ENCODE results near the gene A2M. TPM values are rescaled to one million over a fixed set of nuclear protein-coding genes. Genes with fewer than 3 reads are reported as not detected.
A peak's percentile ranks its signal among the peaks of the same experiment; 100 is the strongest.

The A2M gene
- total and polyA plus RNA-seq, 2 of the 4 experiments (the other 2 are of a cell fraction), result 1.1 to 3.2 TPM

GRCh38 chr12:9124383-9125031 is 8.8 kb upstream of the A2M start:
- TF ChIP-seq NFE2L2 (IDR thresholded peaks at IDR 0.05; ENCODE audit: low read depth, low read length), result no peak
- TF ChIP-seq, protein P1, sequence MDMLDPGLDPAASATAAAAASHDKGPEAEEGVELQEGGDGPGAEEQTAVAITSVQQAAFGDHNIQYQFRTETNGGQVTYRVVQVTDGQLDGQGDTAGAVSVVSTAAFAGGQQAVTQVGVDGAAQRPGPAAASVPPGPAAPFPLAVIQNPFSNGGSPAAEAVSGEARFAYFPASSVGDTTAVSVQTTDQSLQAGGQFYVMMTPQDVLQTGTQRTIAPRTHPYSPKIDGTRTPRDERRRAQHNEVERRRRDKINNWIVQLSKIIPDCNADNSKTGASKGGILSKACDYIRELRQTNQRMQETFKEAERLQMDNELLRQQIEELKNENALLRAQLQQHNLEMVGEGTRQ (IDR thresholded peaks at IDR 0.05; ENCODE audit: low read depth, low read length), result no peak
- TF ChIP-seq MAFK (IDR thresholded peaks at IDR 0.05; ENCODE audit: low read depth, low read length), result no peak
- TF ChIP-seq SMC3 (IDR thresholded peaks at IDR 0.05; ENCODE audit: low read depth, low read length), result no peak
- no peak for TF ChIP-seq BHLHE40 (IDR thresholded peaks at IDR 0.05; ENCODE audit: low read depth, low read length)
- no peak for TF ChIP-seq FOS (IDR thresholded peaks at IDR 0.05; ENCODE audit: low read depth, low read length)
- TF ChIP-seq, protein P2, sequence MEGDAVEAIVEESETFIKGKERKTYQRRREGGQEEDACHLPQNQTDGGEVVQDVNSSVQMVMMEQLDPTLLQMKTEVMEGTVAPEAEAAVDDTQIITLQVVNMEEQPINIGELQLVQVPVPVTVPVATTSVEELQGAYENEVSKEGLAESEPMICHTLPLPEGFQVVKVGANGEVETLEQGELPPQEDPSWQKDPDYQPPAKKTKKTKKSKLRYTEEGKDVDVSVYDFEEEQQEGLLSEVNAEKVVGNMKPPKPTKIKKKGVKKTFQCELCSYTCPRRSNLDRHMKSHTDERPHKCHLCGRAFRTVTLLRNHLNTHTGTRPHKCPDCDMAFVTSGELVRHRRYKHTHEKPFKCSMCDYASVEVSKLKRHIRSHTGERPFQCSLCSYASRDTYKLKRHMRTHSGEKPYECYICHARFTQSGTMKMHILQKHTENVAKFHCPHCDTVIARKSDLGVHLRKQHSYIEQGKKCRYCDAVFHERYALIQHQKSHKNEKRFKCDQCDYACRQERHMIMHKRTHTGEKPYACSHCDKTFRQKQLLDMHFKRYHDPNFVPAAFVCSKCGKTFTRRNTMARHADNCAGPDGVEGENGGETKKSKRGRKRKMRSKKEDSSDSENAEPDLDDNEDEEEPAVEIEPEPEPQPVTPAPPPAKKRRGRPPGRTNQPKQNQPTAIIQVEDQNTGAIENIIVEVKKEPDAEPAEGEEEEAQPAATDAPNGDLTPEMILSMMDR (conservative IDR thresholded peaks at IDR 0.05; ENCODE audit: low read depth, low read length), result no peak
- TF ChIP-seq MAZ (IDR thresholded peaks at IDR 0.05; ENCODE audit: borderline replicate concordance, low read depth, low read length), result no peak
- TF ChIP-seq, protein P3, sequence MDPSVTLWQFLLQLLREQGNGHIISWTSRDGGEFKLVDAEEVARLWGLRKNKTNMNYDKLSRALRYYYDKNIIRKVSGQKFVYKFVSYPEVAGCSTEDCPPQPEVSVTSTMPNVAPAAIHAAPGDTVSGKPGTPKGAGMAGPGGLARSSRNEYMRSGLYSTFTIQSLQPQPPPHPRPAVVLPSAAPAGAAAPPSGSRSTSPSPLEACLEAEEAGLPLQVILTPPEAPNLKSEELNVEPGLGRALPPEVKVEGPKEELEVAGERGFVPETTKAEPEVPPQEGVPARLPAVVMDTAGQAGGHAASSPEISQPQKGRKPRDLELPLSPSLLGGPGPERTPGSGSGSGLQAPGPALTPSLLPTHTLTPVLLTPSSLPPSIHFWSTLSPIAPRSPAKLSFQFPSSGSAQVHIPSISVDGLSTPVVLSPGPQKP (IDR thresholded peaks at IDR 0.05; ENCODE audit: borderline replicate concordance, low read depth, low read length), result no peak
- TF ChIP-seq POLR2A (IDR thresholded peaks at IDR 0.05; ENCODE audit: low read depth, low read length), result no peak
- TF ChIP-seq CEBPB (IDR thresholded peaks at IDR 0.05; ENCODE audit: low read depth, low read length), result no peak
- no peak for TF ChIP-seq RFX5 (IDR thresholded peaks at IDR 0.05; ENCODE audit: low read depth, low read length)
- TF ChIP-seq CHD1 (IDR thresholded peaks at IDR 0.05; ENCODE audit: low read depth, low read length), result no peak
- no peak for TF ChIP-seq RCOR1 (IDR thresholded peaks at IDR 0.05; ENCODE audit: insufficient replicate concordance, low read length)
- no peak for TF ChIP-seq RAD21 (IDR thresholded peaks at IDR 0.05; ENCODE audit: low read length)
- no peak for TF ChIP-seq MXI1 (IDR thresholded peaks at IDR 0.05; ENCODE audit: borderline replicate concordance, low read depth, low read length)
- H3K36me3 ChIP-seq (ENCODE audit: control insufficient read depth, insufficient read depth, low read length), result no peaks in the 10 kb centered on the region
- peak overlapping the region; percentile 76; the same call in 1 of the 2 replicates for H3K27ac ChIP-seq (ENCODE audit: insufficient read depth, low read length)
- no peak overlapping the region for H2AK5ac ChIP-seq (ENCODE audit: low read depth, low read length)
- H4K20me1 ChIP-seq (ENCODE audit: insufficient read depth, low read length), result no peaks in the 10 kb centered on the region
- peaks cover 3% of the 10 kb centered on the region; the same call in 1 of the 2 replicates for H3K9me3 ChIP-seq (ENCODE audit: control insufficient read depth, insufficient read depth, low read length)
- H3K18ac ChIP-seq (ENCODE audit: low read depth, low read length), result peak overlapping the region; percentile 34; the same call in 1 of the 2 replicates
- no peak overlapping the region for H2BK20ac ChIP-seq (ENCODE audit: low read depth, low read length)
- no peak overlapping the region for H2BK5ac ChIP-seq (ENCODE audit: low read depth, low read length, poor library complexity, severe bottlenecking)
- no peak overlapping the region; the same call in 1 of the 2 replicates for H4K5ac ChIP-seq (ENCODE audit: low read depth, low read length)
- in situ Hi-C loops (cut with MboI; ENCODE audit: low sequenced_read_pairs) (no loop called here), dilution Hi-C loops (cut with HindIII; ENCODE audit: low sequenced_read_pairs, unreplicated experiment) (no loop called here), intact Hi-C loops (cut with micrococcal nuclease) (no loop called here)
- H3K4ac ChIP-seq (ENCODE audit: low read depth, low read length), result no peak overlapping the region
- H3K23ac ChIP-seq (ENCODE audit: low read depth, low read length), result no peak overlapping the region
- no peaks in the 10 kb centered on the region for H3K9me1 ChIP-seq (ENCODE audit: insufficient read depth, low read length)
- no TSS peak for BruUV-seq (replicated peaks)
- H3K27me3 ChIP-seq (ENCODE audit: control insufficient read depth, insufficient read depth, low read length), result peaks cover 3% of the 10 kb centered on the region; the same call in 1 of the 2 replicates
- no peak overlapping the region for H3K14ac ChIP-seq (replicated peaks; ENCODE audit: low read depth, low read length)
- DNase-seq (no peak), ATAC-seq (ENCODE audit: low read depth) (no peak)
- no peak overlapping the region for H3K4me2 ChIP-seq (ENCODE audit: low read depth, low read length)
- H3K9ac ChIP-seq (ENCODE audit: low read depth, low read length), result no peak overlapping the region
- no peak overlapping the region for H3K4me3 ChIP-seq (ENCODE audit: insufficient read depth, low read depth, low read length)
- H4K8ac ChIP-seq (ENCODE audit: low read depth in 2 of 2, low read length in 2 of 2), result no peak overlapping the region
- H3K4me1 ChIP-seq (ENCODE audit: control insufficient read depth, insufficient read depth, low read length), result peaks cover 5% of the 10 kb centered on the region; the same call in 1 of the 2 replicates
- no peak overlapping the region for H2BK120ac ChIP-seq (ENCODE audit: low read depth, low read length)
- ChIA-PET POLR2A (ENCODE audit: unreplicated experiment) (no interaction called here), CTCF (no interaction called here)
- no peak overlapping the region for H2BK15ac ChIP-seq (ENCODE audit: low read depth, low read length)
- H3K56ac ChIP-seq (ENCODE audit: extremely low read depth, insufficient read depth, low read length), result no peak overlapping the region
- WGBS, 2 experiments (ENCODE audit: extremely low coverage in 2 of 2, insufficient read length in 1 of 2), result 25% methylated on average over 4 of the region's 16 CpGs; no CpG with 5 or more reads in 1 of the 2 experiments
- no peak overlapping the region for H4K91ac ChIP-seq (ENCODE audit: insufficient read depth, low read depth, low read length)
- H2AFZ ChIP-seq (replicated peaks; ENCODE audit: low read length, poor library complexity), result peak overlapping the region; percentile 43
- no peaks in the 10 kb centered on the region for H3K79me1 ChIP-seq (ENCODE audit: low read depth in 1 of 2, low read length in 2 of 2)
- H2AK9ac ChIP-seq (replicated peaks; ENCODE audit: low read depth, low read length, poor library complexity), result no peak overlapping the region
